ENCODE results near the gene GALNT14. TPM values are rescaled to one million over a fixed set of nuclear protein-coding genes. Genes with fewer than 3 reads are reported as not detected.

GALNT14 gene
- total and polyA plus RNA-seq, 9 of the 15 experiments (the other 6 are each of a cell fraction or from before 2014, with no cell fraction given): 0.11 TPM; not detected in 8

DNA sequence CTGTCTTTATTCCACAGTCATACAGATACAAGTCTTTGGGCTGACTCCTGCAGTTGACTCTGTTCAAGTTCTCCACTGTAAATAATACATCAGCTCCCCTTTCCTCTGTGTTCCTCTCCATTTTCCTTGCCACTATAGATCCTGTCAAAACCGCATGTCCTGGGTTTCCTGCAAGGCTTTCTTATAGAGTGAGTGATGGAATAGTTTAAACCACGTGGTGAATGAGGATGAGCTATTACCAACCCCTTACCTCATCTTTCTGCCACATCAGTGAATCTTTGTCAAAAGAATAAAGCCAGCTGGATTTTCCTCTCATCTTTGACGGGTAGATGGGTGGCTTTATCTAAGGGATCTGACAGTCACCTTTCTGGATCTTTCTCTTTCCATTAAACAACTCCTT, 3.9 kb upstream of the GALNT14 start (continued):
- TF ChIP-seq PTBP1 (IDR thresholded peaks at IDR 0.05; ENCODE audit: low read depth, low read length) (no peak), MYC (IDR thresholded peaks at IDR 0.05; ENCODE audit: low read depth, low read length) (no peak), MYC (CRISPR knock-in tag; IDR thresholded peaks at IDR 0.05; ENCODE audit: borderline replicate concordance, low read depth) (no peak), TGIF2 (CRISPR knock-in tag; IDR thresholded peaks at IDR 0.05) (no peak), HMG20B (CRISPR knock-in tag; IDR thresholded peaks at IDR 0.05) (no peak)

DNA sequence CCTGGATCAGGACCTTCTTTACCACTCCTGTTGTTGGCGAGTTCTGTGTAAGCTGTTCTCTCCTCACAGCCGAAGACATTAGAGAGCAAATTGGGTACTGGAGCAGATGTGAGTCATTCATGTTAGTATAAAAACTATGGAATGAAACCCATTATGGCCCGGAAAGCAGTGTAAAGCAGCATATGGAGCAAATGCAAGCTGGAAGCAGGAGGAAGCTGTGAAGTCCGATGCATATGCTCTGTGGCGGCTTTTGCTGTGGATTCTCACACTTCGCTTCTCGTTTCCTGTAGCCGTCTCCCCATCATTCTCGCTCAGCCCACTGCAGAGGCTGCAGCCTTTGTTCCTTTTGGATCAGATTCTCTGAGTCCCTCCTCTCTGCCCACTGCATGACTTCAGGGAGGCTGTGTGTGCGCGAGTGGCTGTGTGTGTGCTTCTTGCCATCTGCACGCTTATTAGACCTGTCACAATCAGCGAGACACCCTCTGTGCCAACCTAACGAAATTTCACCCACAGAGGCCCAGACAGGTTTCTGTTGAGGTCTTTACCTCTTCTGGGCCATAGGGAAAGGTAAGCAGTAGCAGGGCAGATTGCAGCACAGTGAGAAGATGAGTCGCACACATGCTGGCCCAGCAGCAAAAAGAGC, 3.3 kb upstream of the GALNT14 start:
- Histone ChIP-seq H3K27me3 (ENCODE audit: control insufficient read depth in 2 of 2, insufficient read depth in 2 of 2, low read length in 2 of 2) (peaks cover 0 to 35% of the 10 kb centered on the region in 2 experiments; a peak in 4 of 5 replicates), H3K4me1 (replicated peaks in 1 of 2; ENCODE audit: control insufficient read depth in 2 of 2, insufficient read depth in 2 of 2, low read length in 2 of 2) (no peaks in the 10 kb centered on the region; a peak in 1 of 5 replicates), H4K20me1 (replicated peaks; ENCODE audit: control insufficient read depth, insufficient read depth, low read length) (no peaks in the 10 kb centered on the region), H3K4me3 (no peak overlapping the region), H3K27ac (ENCODE audit: extremely low read depth, low read depth, low read length) (no peak overlapping the region), H3K4me2 (ENCODE audit: insufficient read depth, low read length) (no peak overlapping the region), H2AFZ (ENCODE audit: low read depth, low read length) (no peak overlapping the region), H3K9ac (ENCODE audit: insufficient read depth in 1 of 2, low read depth in 2 of 2, low read length in 2 of 2) (no peak overlapping the region), H3K9me1 (ENCODE audit: control insufficient read depth, insufficient read depth, low read length) (no peaks in the 10 kb centered on the region), H3K79me2 (ENCODE audit: control insufficient read depth, insufficient read depth, low read length) (no peaks in the 10 kb centered on the region), H3K9me3 (replicated peaks; ENCODE audit: control insufficient read depth, insufficient read depth, low read depth, low read length) (no peaks in the 10 kb centered on the region), H3K36me3 (ENCODE audit: control insufficient read depth, insufficient read depth, low read length) (no peaks in the 10 kb centered on the region)
- CTCF ChIA-PET (ENCODE audit: low intra/inter-chr PET ratio): no interaction called here
- POLR2A ChIA-PET: interaction anchor here (1.3 kb wide), 1 partner anchor 22 kb away, joined by 3 read pairs; no protein-coding TSS in a partner anchor
- FAIRE-seq: no peak
- WGBS (ENCODE audit: insufficient coverage, low coverage, missing lambda C conversion rate): 2% methylated on average over 15 of the region's 15 CpGs
- no peak for ATAC-seq
- TF ChIP-seq OTX1 (CRISPR knock-in tag; IDR thresholded peaks at IDR 0.05) (no peak), GATAD2B (IDR thresholded peaks at IDR 0.05; ENCODE audit: borderline replicate concordance) (no peak), SRSF9 (IDR thresholded peaks at IDR 0.05; ENCODE audit: borderline replicate concordance, low read depth, low read length) (no peak), ZNF121 (CRISPR knock-in tag; conservative IDR thresholded peaks at IDR 0.05) (no peak), CHCHD3 (CRISPR knock-in tag; IDR thresholded peaks at IDR 0.05) (no peak)
- TF ChIP-seq, protein P1, sequence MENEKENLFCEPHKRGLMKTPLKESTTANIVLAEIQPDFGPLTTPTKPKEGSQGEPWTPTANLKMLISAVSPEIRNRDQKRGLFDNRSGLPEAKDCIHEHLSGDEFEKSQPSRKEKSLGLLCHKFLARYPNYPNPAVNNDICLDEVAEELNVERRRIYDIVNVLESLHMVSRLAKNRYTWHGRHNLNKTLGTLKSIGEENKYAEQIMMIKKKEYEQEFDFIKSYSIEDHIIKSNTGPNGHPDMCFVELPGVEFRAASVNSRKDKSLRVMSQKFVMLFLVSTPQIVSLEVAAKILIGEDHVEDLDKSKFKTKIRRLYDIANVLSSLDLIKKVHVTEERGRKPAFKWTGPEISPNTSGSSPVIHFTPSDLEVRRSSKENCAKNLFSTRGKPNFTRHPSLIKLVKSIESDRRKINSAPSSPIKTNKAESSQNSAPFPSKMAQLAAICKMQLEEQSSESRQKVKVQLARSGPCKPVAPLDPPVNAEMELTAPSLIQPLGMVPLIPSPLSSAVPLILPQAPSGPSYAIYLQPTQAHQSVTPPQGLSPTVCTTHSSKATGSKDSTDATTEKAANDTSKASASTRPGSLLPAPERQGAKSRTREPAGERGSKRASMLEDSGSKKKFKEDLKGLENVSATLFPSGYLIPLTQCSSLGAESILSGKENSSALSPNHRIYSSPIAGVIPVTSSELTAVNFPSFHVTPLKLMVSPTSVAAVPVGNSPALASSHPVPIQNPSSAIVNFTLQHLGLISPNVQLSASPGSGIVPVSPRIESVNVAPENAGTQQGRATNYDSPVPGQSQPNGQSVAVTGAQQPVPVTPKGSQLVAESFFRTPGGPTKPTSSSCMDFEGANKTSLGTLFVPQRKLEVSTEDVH (IDR thresholded peaks at IDR 0.05; ENCODE audit: low read depth, partially characterized antibody): no peak
- intact Hi-C loops (cut with micrococcal nuclease) (no loop called here), in situ Hi-C loops (cut with MboI) (no loop called here)
- no TSS peak for BruUV-seq (replicated peaks)
- DNase-seq (ENCODE audit: extremely low read depth in 1 of 4, low spot score in 3 of 4): no peak
